GM12872 (cell line): ENCODE results near the gene MTMR6.

Experiments used
- TF ChIP-seq, protein P1 (sequence below): IDR thresholded peaks from 3 replicates; pipeline ENCODE4 v1.5.1; 2011; ENCODE audit warnings: low read depth, mild to moderate bottlenecking, low read length, moderate library complexity; ENCODE audit not compliant: insufficient read depth

Gene MTMR6

DNA sequence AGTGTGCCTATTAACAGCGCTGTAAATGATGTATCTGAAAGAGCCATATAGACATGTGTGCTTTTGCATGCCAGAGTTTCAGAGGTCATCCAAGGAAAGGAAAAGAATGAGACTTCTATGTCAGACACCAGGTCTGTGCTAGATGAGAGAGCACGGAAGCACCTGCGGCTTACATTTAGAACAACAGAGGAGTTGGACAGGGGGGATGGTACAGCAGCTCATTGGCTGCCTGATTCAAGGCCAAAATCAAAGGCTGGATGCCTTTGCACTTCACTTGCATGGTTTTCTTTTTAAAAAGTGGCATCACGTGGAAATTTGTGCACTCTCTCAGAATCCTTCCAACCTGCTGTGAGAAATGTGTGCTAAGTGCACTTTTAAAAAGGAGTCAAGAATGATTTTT is 82.4 kb downstream of the MTMR6 start:
- TF ChIP-seq, protein P1, sequence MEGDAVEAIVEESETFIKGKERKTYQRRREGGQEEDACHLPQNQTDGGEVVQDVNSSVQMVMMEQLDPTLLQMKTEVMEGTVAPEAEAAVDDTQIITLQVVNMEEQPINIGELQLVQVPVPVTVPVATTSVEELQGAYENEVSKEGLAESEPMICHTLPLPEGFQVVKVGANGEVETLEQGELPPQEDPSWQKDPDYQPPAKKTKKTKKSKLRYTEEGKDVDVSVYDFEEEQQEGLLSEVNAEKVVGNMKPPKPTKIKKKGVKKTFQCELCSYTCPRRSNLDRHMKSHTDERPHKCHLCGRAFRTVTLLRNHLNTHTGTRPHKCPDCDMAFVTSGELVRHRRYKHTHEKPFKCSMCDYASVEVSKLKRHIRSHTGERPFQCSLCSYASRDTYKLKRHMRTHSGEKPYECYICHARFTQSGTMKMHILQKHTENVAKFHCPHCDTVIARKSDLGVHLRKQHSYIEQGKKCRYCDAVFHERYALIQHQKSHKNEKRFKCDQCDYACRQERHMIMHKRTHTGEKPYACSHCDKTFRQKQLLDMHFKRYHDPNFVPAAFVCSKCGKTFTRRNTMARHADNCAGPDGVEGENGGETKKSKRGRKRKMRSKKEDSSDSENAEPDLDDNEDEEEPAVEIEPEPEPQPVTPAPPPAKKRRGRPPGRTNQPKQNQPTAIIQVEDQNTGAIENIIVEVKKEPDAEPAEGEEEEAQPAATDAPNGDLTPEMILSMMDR: no peak

DNA sequence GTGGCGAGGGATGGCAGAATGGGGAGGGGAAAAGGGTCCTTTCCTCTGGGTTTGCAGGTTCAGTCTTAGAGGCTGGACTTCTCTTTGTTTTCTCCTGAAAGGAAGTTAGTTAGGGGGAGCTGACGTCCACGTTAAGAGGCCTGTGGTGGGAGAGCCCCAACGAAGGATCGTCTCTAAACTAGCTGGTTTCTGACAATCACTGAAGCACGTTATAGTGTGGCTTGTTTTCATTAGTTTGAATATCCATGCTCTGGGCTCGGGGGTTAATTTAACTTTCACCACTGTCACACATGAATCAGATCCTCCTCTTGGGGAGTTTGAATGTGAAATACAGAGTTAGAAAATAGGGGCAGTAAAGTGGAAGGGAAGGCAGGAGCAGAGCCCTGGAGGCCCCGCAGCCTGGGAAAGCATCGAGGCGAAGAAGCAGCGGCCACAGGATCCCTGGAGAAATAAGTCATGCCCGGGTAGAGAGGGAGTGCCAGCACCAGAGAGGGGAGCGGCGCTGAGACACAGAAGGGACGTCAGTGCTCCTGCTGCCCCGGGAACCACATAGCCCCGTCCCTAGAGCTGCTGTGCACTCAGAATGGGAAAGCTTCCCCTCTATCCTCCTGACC is 84.1 kb downstream of the MTMR6 start:
- TF ChIP-seq, protein P1: no peak

GRCh38 chr13:25200783-25201182 is 86.5 kb downstream of the MTMR6 start:
- TF ChIP-seq, protein P1: no peak

GRCh38 chr13:25198647-25199046 is 88.6 kb downstream of the MTMR6 start:
- TF ChIP-seq, protein P1: no peak

GRCh38 chr13:25196971-25197370 is 90.3 kb downstream of the MTMR6 start:
- TF ChIP-seq, protein P1: no peak
